Activated T-helper 1 cell treated with anti-CD3 and anti-CD28 coated beads, Interleukin-2, amount 50 U/mL, for 16 hours (primary cell): Measurements from ENCODE around the gene SPINK6.

Experiments
- DNase-seq, 2 donors: peaks; one replicate each; pipeline ENCODE4 v3.0.0-alpha.2; 2020; ENCODE audit warnings: low read depth in 1 of 2, low spot score in 1 of 2

SPINK6 gene, protein sequence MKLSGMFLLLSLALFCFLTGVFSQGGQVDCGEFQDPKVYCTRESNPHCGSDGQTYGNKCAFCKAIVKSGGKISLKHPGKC

DNA sequence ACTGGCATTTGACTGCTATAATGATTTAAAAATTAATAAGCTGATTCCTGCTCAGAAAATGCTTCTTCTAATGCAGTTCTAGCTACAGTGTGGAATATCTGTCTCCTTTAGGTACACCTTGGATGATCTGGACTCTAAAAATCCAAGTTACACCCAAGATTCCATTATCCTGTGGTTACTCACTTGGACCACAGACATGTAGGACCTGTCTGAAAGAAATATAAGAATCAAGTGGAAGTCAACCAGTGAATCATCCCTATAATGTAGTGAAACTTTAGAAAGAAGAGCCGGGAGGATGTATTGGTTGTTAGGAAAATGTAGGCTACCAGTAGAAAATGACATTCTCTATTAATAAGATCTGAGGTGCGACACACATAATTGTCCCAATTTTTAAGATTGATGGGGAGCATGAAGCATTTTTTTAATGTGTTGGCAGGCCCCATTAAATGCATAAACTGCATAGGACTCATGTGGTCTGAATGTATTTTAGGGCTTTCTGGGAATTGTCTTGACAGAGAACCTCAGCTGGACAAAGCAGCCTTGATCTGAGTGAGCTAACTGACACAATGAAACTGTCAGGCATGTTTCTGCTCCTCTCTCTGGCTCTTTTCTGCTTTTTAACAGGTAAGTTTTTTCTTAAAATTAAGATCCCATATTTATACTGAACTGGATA, at the start of gene SPINK6:
Gene SPINK6, plus strand, starts transcription at position 512 of the 673 bp plus-strand sequence. Its CDS starts 55 bp downstream, at position 567.
- DNase-seq: no peak

DNA sequence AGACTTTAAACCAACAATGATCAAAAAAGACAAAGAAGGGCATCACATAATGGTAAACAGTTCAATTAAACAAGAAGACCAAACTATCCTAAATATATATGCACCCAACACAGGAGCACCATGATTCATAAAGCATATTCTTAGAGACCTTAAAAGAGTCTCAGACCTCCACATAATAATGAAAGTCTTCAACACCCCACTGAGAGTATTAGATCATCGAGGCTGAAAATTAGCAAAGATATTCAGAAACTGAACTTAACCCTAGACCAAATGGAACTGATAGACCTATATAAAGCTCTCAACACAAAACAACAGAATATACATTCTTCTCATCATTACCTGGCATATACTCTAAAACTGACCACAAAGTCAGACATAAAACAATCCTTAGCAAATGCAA, 46.2 kb upstream of the SPINK6 start:
- no peak for DNase-seq

GRCh38 chr5:148162038-148162437, 40.8 kb upstream of the SPINK6 start:
- DNase-seq: no peak

GRCh38 chr5:148163345-148163744, 39.5 kb upstream of the SPINK6 start:
- no peak for DNase-seq

GRCh38 chr5:148166550-148167283, 36.1 kb upstream of the SPINK6 start:
- DNase-seq: no peak

DNA sequence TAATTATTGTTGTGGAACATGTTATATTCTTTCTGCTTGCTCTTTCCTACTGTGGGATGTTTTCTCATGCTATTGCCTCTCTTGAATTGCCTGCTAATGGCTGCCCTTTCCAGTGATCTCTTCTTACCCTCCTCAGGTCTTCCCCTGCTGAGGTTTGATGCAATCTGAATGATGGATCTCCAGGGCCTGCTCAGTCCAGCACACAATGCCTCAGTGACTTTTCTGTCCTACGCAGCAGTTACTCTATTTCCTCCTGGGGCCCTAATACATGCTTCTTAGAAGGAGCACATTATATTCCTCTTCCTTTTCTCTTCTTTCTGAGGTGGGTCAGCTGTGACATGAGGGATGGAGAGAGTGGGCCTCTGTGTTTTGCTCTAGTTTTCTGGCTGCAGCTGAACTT, 34.6 kb upstream of the SPINK6 start, which contains the start of gene SPINK14:
Gene SPINK14, plus strand, starts transcription at position 301 of the 400 bp plus-strand sequence. CDS start 1,187 bp downstream, outside the sequence.
- DNase-seq: no peak

GRCh38 chr5:148172377-148172776, 30.5 kb upstream of the SPINK6 start:
- no peak for DNase-seq

- DNase-seq: no peak
Observed at GRCh38 chr5:148176480-148176879, 26.4 kb upstream of the SPINK6 start.

GRCh38 chr5:148177207-148177606, 25.6 kb upstream of the SPINK6 start:
- no peak for DNase-seq

DNA sequence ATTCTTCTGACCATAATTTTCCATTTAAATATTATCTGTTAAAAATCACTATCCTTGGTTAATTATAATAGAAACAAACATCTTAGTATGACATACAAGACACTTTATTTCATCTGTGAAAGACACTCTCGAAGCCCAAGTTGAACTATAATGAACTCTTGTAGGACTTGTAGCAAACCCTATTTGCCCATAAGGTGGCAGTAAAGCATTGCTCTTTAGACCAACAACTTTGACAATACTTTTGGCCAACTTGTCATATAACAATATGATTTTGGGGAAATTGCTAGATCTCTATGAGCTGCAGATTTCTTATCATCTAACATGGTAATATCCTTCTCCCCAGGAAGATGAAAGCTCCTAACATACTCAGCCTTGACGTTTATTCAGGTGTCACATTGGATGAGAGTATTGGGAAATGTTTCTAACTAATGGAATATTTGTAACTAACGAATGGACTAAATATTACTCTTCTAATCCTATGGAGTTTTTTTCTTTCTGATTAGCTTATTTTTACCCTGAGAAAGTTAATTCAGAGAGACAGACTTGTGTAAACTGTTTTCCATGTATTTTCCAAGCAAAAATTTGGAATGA, 23.5 kb upstream of the SPINK6 start:
- no peak for DNase-seq

GRCh38 chr5:148186248-148187003, 16.4 kb upstream of the SPINK6 start:
- no peak for DNase-seq

- DNase-seq: no peak
Observed at GRCh38 chr5:148191010-148191409, 11.8 kb upstream of the SPINK6 start.

DNA sequence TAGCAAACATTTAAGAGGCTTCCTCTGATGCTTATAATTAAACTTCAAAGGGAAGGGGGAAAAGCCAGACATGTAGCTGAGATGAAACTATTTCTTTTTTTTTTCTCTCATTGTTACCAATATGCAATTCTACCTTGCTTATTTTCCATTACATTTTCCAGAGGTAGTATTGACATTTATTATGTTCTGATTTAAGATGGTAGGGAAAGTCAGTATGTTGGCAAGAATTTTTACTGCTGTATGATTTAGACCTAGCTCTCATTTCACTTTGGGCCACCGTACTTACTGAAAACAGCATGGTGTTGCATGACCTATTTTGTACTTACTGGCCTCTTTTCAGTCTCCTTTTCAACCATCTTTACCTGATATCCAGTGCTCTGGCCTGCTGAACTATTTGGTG, 9.6 kb upstream of the SPINK6 start:
- DNase-seq: no peak

DNA sequence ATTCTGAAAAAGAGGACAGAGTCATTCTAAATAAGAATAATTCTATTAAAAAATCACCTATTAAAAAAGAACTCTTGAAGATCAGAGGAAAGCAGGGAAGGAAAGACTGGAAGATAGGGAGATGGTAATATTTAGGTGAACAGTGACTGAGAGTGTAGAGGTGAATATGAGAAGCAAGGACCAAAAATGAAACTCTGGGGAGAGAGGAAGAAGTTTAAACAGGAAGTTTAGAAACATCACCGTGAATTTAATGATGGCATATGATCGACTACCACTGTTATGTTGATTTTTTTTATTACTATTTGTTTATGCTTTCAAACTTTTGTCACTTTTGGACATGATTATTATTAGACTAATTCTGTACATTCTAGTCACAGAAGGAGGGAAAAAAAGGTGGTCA, 1.7 kb upstream of the SPINK6 start:
- DNase-seq: no peak

DNA sequence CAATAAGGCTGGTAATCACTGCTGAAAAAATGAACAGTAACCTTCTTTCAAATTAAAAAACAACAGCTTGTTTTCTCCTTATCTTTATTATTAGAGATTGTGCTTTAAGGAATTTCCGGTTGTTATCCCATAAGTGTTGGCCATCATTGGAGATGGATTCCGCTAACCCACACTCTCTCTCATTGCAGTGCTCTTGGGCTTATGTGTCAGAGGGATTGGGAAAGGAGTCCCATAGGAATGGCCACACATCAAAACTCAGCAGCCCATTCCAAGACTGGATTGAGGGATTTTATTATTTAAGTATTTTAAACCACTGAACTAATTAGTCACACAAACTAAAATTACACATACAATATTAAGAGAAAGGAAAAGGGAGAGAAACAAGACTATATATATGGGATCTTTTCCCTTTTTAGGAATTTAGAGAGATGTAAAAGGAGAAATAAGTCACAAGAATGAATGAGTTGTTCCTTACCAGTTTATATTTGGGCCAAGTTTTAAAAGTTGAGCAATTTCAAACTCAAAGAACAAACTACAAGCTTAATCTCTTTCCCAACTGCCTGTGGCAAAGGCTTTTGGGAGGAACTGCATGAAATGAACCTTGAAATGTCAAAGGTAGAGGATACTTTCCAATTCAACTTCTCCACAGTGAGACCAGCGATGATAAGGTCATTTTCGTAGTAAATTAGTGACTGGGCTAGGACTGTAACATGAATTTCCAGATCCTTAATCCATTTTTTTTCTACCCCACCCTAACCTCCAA, 2.4 kb downstream of the SPINK6 start:
- DNase-seq: no peak

GRCh38 chr5:148205865-148206264, 3.0 kb downstream of the SPINK6 start:
- DNase-seq: no peak

DNA sequence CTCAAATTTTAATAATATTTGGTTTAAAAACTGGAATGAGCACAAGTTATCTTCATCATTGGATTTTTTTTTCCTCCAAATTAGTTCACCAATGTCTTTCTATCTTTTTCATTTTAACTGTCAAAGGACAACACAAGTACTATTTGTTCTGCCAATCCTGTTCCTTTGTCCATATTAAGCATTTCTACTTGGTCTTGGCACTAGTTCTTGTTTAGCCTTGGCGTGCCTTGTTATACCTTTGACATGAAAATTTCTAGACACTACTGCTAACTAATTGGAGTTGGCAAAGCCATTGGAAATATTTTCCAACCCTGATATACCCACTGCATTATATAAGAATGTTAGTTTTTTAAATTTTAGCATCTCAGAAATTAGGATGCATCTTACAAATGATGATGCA, 3.8 kb downstream of the SPINK6 start:
- no peak for DNase-seq

GRCh38 chr5:148208226-148208625, 5.4 kb downstream of the SPINK6 start:
- no peak for DNase-seq

DNA sequence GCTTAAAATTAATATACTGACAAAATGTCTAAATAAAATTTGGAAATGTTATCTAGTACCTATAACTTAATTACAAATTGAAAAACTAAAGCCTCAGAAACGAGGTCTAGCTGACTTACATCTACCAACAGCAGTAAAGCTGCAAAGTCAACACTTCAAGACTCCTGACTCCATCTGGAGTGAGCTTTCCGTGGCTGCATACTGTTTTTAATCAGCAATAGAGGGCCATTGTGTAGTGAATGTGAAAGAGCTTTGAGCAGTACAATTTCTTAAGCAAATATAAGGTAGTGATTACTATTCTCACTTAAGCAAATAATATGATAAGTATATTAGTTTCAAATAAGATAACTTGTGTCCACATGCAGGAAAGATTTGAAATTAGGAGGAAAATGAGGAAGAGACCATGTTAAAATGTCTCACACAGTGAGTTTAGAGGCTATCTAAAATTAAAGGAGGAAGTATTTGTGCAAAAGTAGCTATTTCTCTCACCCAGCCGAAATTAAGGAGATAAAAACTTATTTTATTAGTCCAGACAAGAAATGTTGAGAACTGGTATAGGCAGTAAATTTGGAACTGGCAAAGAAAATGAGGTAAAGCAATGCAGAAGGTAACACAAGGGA, 6.4 kb downstream of the SPINK6 start:
- DNase-seq: no peak

DNA sequence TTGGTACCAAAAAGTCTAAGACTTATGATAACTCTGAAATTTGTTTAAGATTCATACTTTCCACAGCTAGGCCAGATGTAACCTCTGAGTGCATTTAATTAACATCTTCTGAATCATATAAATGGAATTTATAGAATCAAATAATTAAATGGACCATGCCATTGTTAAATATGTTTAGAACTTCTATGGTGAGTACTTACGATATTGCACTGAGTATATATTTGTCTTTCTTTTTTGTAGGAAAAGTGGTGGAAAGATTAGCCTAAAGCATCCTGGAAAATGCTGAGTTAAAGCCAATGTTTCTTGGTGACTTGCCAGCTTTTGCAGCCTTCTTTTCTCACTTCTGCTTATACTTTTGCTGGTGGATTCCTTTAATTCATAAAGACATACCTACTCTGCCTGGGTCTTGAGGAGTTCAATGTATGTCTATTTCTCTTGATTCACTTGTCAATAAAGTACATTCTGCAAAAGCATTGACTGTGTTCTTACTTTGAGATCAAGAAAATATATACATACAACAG, 11.9 kb downstream of the SPINK6 start:
- no peak for DNase-seq
